OCI-LY3 (cell line): Measurements from ENCODE around the gene SERINC2.

Experiments used
- H2AFZ ChIP-seq: fragments of 200-600, 300-600 bp; shearing (Covaris generic); 2 replicates; pipeline ENCODE4 v1.6.0; 2014; ENCODE audit warnings: antibody characterized with exemption, low read depth, low read length
- H3K27ac ChIP-seq: fragments of 200-600, 300-600 bp; sonication (generic); 2 replicates; pipeline ENCODE4 v1.5.1; 2014; ENCODE audit warnings: mild to moderate bottlenecking, low read length, moderate library complexity, mixed read lengths
- H3K27me3 ChIP-seq: fragments of 200-600, 300-600 bp; sonication (generic); 2 replicates; pipeline ENCODE4 v1.6.1; 2014; ENCODE audit warnings: low read depth, low read length, mixed read lengths
- H3K36me3 ChIP-seq: fragments of 200-600, 300-600 bp; sonication (generic); replicated peaks from 2 replicates; pipeline ENCODE3; 2014; ENCODE audit warnings: low read depth, low read length, mixed read lengths
- H3K4me1 ChIP-seq: fragments of 300-600, 200-600 bp; sonication (generic); 2 replicates; pipeline ENCODE4 v1.6.1; 2014; ENCODE audit warnings: low read length, mixed read lengths
- H3K4me2 ChIP-seq: fragments of 200-600, 300-600 bp; sonication (generic); 2 replicates; pipeline ENCODE4 v1.6.1; 2014; ENCODE audit warnings: low read length, mixed read lengths
- H3K4me3 ChIP-seq: fragments of 300-600, 200-600 bp; sonication (generic); 2 replicates; pipeline ENCODE4 v1.5.1; 2014; ENCODE audit warnings: antibody characterized with exemption, mild to moderate bottlenecking, low read length, moderate library complexity
- H3K79me2 ChIP-seq: fragments of 300-600, 200-600 bp; shearing (Covaris generic); 2 replicates; pipeline ENCODE4 v1.6.1; 2014; ENCODE audit warnings: mild to moderate bottlenecking, low read length, mixed read lengths
- H3K9ac ChIP-seq: fragments of 300-600, 200-600 bp; shearing (Covaris generic); 2 replicates; pipeline ENCODE4 v1.6.0; 2014; ENCODE audit warnings: mild to moderate bottlenecking, low read length, moderate library complexity
- H3K9me3 ChIP-seq: fragments of 200-600, 300-600 bp; shearing (Covaris generic); 2 replicates; pipeline ENCODE4 v1.6.1; 2014; ENCODE audit warnings: low read length, mixed read lengths; ENCODE audit not compliant: insufficient read depth
- H4K20me1 ChIP-seq: fragments of 200-600, 300-600 bp; sonication (generic); 2 replicates; pipeline ENCODE4 v1.6.1; 2016; ENCODE audit warnings: low read length, mixed read lengths; ENCODE audit not compliant: insufficient read depth
- EZH2phosphoT487 ChIP-seq: fragments of 200-600 bp; shearing (Covaris generic); IDR thresholded peaks from 2 replicates; pipeline ENCODE4 v1.6.1; 2018; ENCODE audit warnings: antibody characterized with exemption, mixed run types, low read depth
- TF ChIP-seq, protein P1 (sequence below): fragments of 200-600, 300-600 bp; sonication (generic); IDR thresholded peaks from 2 replicates; pipeline ENCODE4 v1.5.1; 2014; ENCODE audit warnings: antibody characterized with exemption, low read length, low read depth

SERINC2 gene

DNA sequence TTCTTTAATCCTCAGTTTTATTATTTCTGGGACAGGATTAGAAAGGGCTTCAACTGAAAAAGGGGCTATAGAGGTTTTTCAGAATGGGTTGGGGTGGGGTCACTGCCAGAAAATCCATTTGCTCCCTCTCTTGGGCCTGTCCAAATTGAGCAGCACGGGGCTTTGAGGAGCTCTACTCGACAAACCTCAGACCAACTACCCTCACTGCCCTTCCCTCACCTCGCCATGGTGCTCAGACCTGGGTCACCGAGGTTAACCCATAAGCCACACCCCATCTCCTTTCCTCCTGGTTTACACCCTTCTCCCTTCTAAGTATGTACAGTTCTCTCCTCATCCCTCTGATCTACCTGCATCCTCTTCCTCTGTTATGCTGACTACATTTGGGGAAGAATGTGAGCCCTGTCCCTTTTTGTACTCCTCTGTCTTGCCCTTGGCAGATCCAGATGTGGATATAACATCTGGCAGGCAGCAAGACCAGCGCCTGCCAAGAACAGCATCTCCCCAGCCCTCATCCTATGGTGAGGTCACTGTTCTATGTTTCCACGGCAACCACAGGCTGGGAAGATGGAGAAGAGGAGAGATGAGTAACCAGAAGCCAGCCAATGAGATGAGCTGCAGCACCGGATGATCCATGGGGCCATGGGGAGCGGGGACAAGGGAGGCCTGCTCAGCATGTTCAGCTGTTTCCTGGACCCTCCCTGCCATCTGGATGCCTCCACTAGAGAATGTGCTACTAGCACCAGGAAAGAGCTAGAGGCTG, 36.5 kb upstream of the SERINC2 start:
- H3K4me3 ChIP-seq = no peak overlapping the region
- no peaks in the 10 kb centered on the region for H3K9me3 ChIP-seq
- H3K4me1 ChIP-seq = no peaks in the 10 kb centered on the region
- no peak overlapping the region for H2AFZ ChIP-seq
- no peak overlapping the region for H3K4me2 ChIP-seq
- no peaks in the 10 kb centered on the region for H4K20me1 ChIP-seq
- no peaks in the 10 kb centered on the region for H3K79me2 ChIP-seq
- H3K27ac ChIP-seq = no peak overlapping the region
- no peak for TF ChIP-seq EZH2phosphoT487
- TF ChIP-seq, protein P1, sequence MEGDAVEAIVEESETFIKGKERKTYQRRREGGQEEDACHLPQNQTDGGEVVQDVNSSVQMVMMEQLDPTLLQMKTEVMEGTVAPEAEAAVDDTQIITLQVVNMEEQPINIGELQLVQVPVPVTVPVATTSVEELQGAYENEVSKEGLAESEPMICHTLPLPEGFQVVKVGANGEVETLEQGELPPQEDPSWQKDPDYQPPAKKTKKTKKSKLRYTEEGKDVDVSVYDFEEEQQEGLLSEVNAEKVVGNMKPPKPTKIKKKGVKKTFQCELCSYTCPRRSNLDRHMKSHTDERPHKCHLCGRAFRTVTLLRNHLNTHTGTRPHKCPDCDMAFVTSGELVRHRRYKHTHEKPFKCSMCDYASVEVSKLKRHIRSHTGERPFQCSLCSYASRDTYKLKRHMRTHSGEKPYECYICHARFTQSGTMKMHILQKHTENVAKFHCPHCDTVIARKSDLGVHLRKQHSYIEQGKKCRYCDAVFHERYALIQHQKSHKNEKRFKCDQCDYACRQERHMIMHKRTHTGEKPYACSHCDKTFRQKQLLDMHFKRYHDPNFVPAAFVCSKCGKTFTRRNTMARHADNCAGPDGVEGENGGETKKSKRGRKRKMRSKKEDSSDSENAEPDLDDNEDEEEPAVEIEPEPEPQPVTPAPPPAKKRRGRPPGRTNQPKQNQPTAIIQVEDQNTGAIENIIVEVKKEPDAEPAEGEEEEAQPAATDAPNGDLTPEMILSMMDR = no peak
- no peak overlapping the region for H3K9ac ChIP-seq
- no peaks in the 10 kb centered on the region for H3K27me3 ChIP-seq
- H3K36me3 ChIP-seq = no peaks in the 10 kb centered on the region

DNA sequence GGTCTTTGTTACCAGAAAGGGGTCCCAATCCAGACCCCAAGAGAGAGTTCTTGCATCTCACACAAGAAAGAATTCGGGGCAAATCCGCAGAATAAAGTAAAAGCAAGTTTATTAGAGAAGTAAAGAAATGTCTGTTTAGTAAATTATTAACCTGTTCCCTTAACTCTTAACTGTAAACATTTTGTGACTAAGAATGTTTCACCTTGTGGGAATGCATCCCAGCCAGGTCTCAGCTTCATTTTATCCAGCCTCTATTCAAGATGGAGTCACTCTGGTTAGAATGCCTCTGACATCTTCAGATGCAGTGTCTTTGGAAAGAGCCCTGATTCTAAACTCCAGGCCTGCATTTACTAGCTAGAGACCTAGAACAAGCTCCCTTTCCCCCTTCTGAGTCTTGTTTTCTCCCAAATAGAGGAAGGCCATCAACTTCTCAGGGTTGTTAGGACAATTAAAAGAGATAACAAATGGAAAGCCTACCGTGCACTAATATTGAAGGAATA, 35.6 kb upstream of the SERINC2 start:
- Histone ChIP-seq H3K27ac (no peak overlapping the region), H3K79me2 (no peaks in the 10 kb centered on the region), H3K9me3 (no peaks in the 10 kb centered on the region), H3K4me2 (no peak overlapping the region), H3K4me3 (no peak overlapping the region), H3K36me3 (no peaks in the 10 kb centered on the region), H3K9ac (no peak overlapping the region), H3K4me1 (no peaks in the 10 kb centered on the region), H2AFZ (no peak overlapping the region), H3K27me3 (no peaks in the 10 kb centered on the region), H4K20me1 (no peaks in the 10 kb centered on the region)
- TF ChIP-seq, protein P1 = no peak
- no peak for TF ChIP-seq EZH2phosphoT487

DNA sequence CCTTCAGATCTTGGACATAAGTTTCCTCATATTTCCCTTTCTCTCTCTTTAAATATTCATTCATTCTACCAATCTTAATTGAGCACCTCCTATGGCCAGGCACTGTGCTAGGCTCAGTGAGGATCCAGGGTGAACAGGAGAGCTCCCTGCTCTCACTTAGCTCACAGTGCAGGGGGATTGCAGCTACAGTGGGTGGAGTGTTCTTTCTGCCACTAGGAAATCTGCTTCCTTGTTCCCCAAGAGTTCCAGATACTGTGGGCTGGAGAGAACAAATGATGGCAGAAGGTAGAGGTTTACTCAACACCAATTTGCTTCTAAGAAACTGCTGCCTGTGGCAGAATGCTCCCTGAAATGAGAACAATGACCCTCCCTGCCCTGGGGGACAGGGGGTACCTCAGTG, 35.0 kb upstream of the SERINC2 start:
- Histone ChIP-seq H3K27me3 (no peaks in the 10 kb centered on the region), H3K79me2 (no peaks in the 10 kb centered on the region), H3K9ac (no peak overlapping the region), H2AFZ (no peak overlapping the region), H4K20me1 (no peaks in the 10 kb centered on the region), H3K4me2 (no peak overlapping the region), H3K36me3 (no peaks in the 10 kb centered on the region), H3K27ac (no peak overlapping the region), H3K4me3 (no peak overlapping the region), H3K4me1 (no peaks in the 10 kb centered on the region), H3K9me3 (no peaks in the 10 kb centered on the region)
- TF ChIP-seq, protein P1 = no peak
- TF ChIP-seq EZH2phosphoT487 = no peak

DNA sequence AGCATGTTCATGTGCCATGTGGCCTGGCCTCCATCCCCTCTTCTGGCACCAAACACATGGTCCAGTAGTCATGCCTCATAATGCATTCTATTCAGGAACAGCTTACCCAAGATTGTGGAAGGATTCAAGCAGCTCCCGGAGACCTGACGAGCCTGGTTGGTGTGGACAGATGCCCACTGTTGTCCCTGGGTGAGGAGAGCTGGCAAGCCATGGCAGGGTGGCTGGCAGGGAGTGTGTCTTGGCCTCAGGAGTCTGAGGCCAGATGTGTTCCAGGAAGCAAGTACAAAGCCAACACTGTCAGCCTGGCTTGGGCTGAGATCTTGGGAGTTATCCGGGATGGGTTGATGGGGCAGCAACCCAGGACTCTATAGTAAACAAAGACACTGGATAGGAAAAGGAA, 32.8 kb upstream of the SERINC2 start:
- no peaks in the 10 kb centered on the region for H3K36me3 ChIP-seq
- TF ChIP-seq, protein P1 = no peak
- TF ChIP-seq EZH2phosphoT487 = no peak
- H3K4me2 ChIP-seq = no peak overlapping the region
- H3K79me2 ChIP-seq = no peaks in the 10 kb centered on the region
- no peak overlapping the region for H3K4me3 ChIP-seq
- no peaks in the 10 kb centered on the region for H3K4me1 ChIP-seq
- no peak overlapping the region for H3K9ac ChIP-seq
- H2AFZ ChIP-seq = no peak overlapping the region
- no peak overlapping the region for H3K27ac ChIP-seq
- no peaks in the 10 kb centered on the region for H3K27me3 ChIP-seq
- H3K9me3 ChIP-seq = no peaks in the 10 kb centered on the region
- H4K20me1 ChIP-seq = no peaks in the 10 kb centered on the region
